T-helper 1 cell treated with Interleukin-12 subunit alpha and Interleukin-12 subunit beta and Interleukin-4 antibody, amounts not matched to agents 30 μg/mL and 1 μg/mL, for 36 hours (primary cell): ENCODE results near the gene UBAC1.

Experiments
- H3K27ac Mint-ChIP-seq: one replicate; pipeline ENCODE4 v1.8.0; 2021; ENCODE audit warnings: mild to moderate bottlenecking, mixed read lengths
- H3K27me3 Mint-ChIP-seq: one replicate; pipeline ENCODE4 v1.8.0; 2021; ENCODE audit warnings: low read depth, mixed read lengths
- H3K36me3 Mint-ChIP-seq: one replicate; pipeline ENCODE4 v1.8.0; 2021; ENCODE audit warnings: low read depth, mixed read lengths
- H3K4me1 Mint-ChIP-seq: one replicate; pipeline ENCODE4 v1.8.0; 2021; ENCODE audit warnings: low read depth, mixed read lengths
- H3K4me3 Mint-ChIP-seq: one replicate; pipeline ENCODE4 v1.8.0; 2021; ENCODE audit warnings: mild to moderate bottlenecking, moderate library complexity, mixed read lengths
- H3K9me3 Mint-ChIP-seq: one replicate; pipeline ENCODE4 v1.8.0; 2021; ENCODE audit warnings: mixed read lengths

The UBAC1 gene

GRCh38 chr9:135988493-135988892, 27.3 kb upstream of the UBAC1 start:
- Mint-ChIP-seq H3K4me1 (peaks cover 2% of the 10 kb centered on the region), H3K27me3 (no peaks in the 10 kb centered on the region), H3K36me3 (no peaks in the 10 kb centered on the region), H3K27ac (no peak overlapping the region), H3K9me3 (no peaks in the 10 kb centered on the region), H3K4me3 (no peak overlapping the region)

DNA sequence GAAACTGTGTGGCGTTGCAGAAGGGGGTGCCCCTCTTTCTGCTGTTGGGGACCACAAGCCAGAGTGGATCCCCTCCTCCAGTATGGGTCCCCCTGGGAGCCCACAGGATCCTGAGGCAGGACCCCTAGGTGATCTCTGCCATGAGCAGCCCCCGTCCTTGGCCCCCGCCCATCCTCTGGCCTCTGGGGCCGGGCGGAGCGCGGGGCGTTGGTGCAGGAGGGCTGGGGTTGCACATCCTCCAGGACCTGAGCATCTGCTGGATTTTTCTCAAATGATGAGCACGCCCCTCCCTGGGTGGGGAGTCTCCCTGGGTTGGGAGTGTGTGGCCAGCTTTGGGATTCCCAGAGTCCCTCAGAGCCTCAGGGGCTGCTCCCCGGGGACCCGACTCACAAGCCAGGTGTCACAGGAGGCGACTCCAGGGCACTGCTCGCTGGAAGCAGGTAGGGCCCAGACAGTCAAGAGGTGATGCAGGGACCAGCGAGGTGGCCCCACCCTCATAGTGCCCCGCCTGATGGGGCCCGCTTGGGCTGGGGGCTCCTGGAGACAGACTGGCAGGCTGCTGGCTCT, 26.7 kb upstream of the UBAC1 start:
- no peaks in the 10 kb centered on the region for H3K27me3 Mint-ChIP-seq
- H3K36me3 Mint-ChIP-seq: no peaks in the 10 kb centered on the region
- H3K4me3 Mint-ChIP-seq: no peak overlapping the region
- H3K4me1 Mint-ChIP-seq: peaks cover 2% of the 10 kb centered on the region
- no peaks in the 10 kb centered on the region for H3K9me3 Mint-ChIP-seq
- H3K27ac Mint-ChIP-seq: no peak overlapping the region

DNA sequence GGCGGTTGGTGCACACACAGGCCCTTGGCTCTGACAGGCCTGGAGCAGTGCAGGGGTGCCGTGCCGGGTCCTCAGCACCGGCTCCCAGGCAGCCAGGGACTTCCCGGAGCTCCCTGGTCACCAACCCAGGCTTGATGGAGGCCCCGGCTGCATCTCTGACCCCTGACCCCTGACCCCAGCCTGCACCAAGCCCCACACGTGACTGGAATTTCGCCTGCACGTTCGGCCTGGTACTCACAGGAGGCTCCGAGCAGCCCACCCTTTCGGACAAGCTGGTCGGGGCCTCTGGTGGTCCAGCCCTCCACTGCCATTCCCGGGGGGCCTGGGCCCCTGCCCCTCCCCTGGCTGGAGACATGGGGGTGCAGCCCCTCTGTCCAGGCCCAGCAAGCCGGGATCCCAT, 25.4 kb upstream of the UBAC1 start:
- Mint-ChIP-seq H3K27ac (no peak overlapping the region), H3K4me3 (no peak overlapping the region), H3K36me3 (no peaks in the 10 kb centered on the region), H3K4me1 (no peaks in the 10 kb centered on the region), H3K27me3 (no peaks in the 10 kb centered on the region), H3K9me3 (no peaks in the 10 kb centered on the region)

DNA sequence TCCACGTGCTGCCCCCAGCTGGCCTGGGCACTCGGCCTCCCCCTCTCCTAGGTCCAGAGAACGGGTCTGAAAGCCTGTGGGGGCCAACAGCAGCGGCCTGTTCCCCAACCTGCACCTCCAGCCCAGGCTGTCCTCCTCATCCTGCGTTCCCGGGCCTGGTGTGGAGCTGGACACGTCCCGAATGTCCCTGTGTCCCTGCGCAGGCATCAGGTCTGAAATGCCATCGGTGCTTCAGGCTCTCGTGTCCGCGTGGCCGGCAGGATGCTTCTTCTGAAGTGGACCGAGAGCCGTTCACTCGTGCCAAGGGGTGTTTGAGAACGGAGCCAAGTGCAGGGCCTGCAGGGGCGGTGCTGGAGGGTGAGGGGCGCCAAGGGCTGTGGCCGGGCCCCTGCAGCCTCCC, 24.7 kb upstream of the UBAC1 start:
- no peaks in the 10 kb centered on the region for H3K27me3 Mint-ChIP-seq
- H3K36me3 Mint-ChIP-seq: no peaks in the 10 kb centered on the region
- no peak overlapping the region for H3K4me3 Mint-ChIP-seq
- no peaks in the 10 kb centered on the region for H3K9me3 Mint-ChIP-seq
- H3K27ac Mint-ChIP-seq: no peak overlapping the region
- H3K4me1 Mint-ChIP-seq: no peaks in the 10 kb centered on the region

DNA sequence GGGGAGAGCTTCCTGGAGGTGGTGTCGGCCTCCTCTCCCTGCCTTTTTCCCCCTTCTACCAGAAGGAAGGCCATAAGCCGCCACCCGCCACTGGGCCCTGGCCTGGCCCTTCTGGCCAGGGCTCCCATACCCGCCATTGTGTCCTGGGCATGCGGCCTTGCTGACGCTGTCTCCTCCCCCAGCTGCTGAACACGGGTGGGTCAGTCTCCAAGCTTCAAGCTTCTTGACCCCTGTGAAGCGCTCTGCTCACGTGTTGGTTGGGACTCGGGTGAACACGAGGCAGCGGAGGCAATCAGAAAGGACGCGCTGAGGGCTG, 24.2 kb upstream of the UBAC1 start:
- Mint-ChIP-seq H3K4me1 (no peaks in the 10 kb centered on the region), H3K9me3 (no peaks in the 10 kb centered on the region), H3K4me3 (no peak overlapping the region), H3K27me3 (no peaks in the 10 kb centered on the region), H3K36me3 (no peaks in the 10 kb centered on the region), H3K27ac (no peak overlapping the region)

GRCh38 chr9:135984072-135984710, 23.0 kb upstream of the UBAC1 start:
- Mint-ChIP-seq H3K27ac (no peak overlapping the region), H3K27me3 (no peaks in the 10 kb centered on the region), H3K36me3 (no peaks in the 10 kb centered on the region), H3K4me1 (peaks cover 1% of the 10 kb centered on the region), H3K9me3 (no peaks in the 10 kb centered on the region), H3K4me3 (no peak overlapping the region)

GRCh38 chr9:135983208-135984071, 22.3 kb upstream of the UBAC1 start:
- no peaks in the 10 kb centered on the region for H3K9me3 Mint-ChIP-seq
- no peaks in the 10 kb centered on the region for H3K36me3 Mint-ChIP-seq
- no peak overlapping the region for H3K4me3 Mint-ChIP-seq
- no peak overlapping the region for H3K27ac Mint-ChIP-seq
- no peaks in the 10 kb centered on the region for H3K27me3 Mint-ChIP-seq
- peaks cover 6% of the 10 kb centered on the region for H3K4me1 Mint-ChIP-seq

GRCh38 chr9:135982499-135983207, 21.5 kb upstream of the UBAC1 start:
- Mint-ChIP-seq H3K27me3 (no peaks in the 10 kb centered on the region), H3K4me1 (peaks cover 6% of the 10 kb centered on the region), H3K27ac (no peak overlapping the region), H3K9me3 (no peaks in the 10 kb centered on the region), H3K36me3 (no peaks in the 10 kb centered on the region), H3K4me3 (no peak overlapping the region)

DNA sequence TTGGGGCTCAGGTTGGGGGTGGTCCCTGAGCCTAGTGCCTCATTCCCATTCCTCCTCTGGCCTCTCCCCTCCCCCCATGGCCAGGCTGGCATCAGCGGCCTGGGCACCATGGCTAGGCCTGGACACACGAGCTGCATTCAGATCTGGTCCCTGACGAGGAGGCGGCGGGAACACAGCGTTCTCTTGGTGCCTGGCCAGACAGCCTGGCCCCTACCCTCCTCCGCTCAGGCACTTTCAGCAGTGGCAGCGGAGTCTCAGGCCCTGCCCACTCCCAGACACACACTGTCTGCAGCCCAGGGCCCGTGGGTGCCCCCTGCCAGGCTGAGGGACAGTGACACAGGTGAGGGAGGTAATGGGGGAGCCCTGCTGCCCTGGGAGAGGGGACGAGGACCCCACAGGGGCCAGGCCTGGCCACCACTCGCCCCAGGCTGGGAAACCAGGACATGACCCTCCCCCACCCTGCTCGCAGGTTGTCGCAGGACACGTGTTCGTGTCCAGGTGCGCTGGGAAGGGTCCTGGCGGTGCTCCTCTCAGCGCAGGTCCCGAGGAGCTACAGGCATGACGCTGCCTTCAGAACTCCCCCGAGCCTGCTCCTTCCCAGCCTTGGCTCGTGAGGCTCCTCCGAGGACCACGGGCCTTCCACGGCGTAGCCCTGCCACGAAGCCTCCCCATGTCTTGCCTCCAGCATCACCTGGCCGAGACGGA, 19.9 kb upstream of the UBAC1 start:
- no peaks in the 10 kb centered on the region for H3K9me3 Mint-ChIP-seq
- no peak overlapping the region for H3K27ac Mint-ChIP-seq
- H3K36me3 Mint-ChIP-seq: no peaks in the 10 kb centered on the region
- peaks cover 6% of the 10 kb centered on the region for H3K4me1 Mint-ChIP-seq
- H3K4me3 Mint-ChIP-seq: no peak overlapping the region
- no peaks in the 10 kb centered on the region for H3K27me3 Mint-ChIP-seq

DNA sequence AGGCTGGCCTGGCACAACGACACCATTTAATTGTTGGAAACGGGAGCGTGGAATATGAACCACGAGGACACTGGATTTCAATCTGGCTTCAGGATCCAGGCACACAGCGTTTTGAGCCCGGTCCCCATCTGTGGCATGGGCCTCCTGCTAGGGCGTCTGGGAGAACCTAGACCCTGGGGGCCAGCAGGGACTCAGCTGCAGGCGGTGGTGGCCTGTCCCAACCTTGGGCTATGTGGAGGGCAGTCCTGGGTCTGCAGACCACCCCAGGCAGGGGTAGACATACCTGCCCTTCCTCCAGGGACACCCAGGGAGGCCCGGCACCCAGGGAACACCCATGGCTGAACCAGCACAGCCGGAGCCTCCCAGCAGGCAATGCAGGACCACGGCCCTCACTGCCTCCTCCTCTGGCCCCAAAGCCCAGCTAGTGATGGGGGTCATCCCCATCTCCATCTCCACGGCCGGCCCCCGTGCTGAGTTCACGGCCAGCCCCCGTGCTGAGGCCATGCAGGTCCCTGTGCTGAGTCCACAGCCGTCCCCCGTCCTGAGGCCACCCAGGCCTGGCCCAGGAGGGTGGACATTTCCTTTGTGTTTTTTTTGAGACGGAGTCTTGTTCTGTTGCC, 18.5 kb upstream of the UBAC1 start:
- Mint-ChIP-seq H3K27ac (no peak overlapping the region), H3K36me3 (no peaks in the 10 kb centered on the region), H3K27me3 (no peaks in the 10 kb centered on the region), H3K4me3 (no peak overlapping the region), H3K9me3 (no peaks in the 10 kb centered on the region), H3K4me1 (peaks cover 6% of the 10 kb centered on the region)

GRCh38 chr9:135978642-135979546, 17.7 kb upstream of the UBAC1 start:
- Mint-ChIP-seq H3K4me1 (peaks cover 6% of the 10 kb centered on the region), H3K27ac (peak overlapping the region; percentile 26), H3K9me3 (no peaks in the 10 kb centered on the region), H3K4me3 (no peak overlapping the region), H3K36me3 (no peaks in the 10 kb centered on the region), H3K27me3 (no peaks in the 10 kb centered on the region)

DNA sequence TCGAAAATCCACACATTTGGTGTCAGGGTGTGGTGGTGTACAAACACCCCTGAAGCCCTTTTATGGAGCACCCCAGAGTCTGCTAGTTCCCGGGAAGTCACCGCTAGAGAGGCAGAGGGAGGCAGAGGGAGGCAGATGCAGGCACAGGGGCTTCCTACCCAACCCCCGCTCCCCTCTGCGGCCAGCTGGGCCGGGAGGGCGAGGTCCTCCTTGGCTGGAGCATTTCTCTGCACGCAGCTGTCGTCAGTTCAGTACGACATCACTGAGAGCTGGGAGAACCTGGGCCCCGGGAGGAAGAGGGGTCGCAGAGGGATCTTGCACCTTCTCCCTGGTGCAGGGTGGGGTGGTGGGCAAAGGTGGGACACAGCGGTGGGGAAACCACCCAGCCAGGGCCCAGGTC, 15.8 kb upstream of the UBAC1 start:
- no peaks in the 10 kb centered on the region for H3K27me3 Mint-ChIP-seq
- H3K4me1 Mint-ChIP-seq: peaks cover 6% of the 10 kb centered on the region
- no peak overlapping the region for H3K27ac Mint-ChIP-seq
- no peaks in the 10 kb centered on the region for H3K9me3 Mint-ChIP-seq
- H3K36me3 Mint-ChIP-seq: no peaks in the 10 kb centered on the region
- H3K4me3 Mint-ChIP-seq: no peak overlapping the region

GRCh38 chr9:135976531-135976930, 15.4 kb upstream of the UBAC1 start:
- no peaks in the 10 kb centered on the region for H3K27me3 Mint-ChIP-seq
- H3K36me3 Mint-ChIP-seq: no peaks in the 10 kb centered on the region
- no peak overlapping the region for H3K4me3 Mint-ChIP-seq
- H3K4me1 Mint-ChIP-seq: peaks cover 6% of the 10 kb centered on the region
- no peaks in the 10 kb centered on the region for H3K9me3 Mint-ChIP-seq
- H3K27ac Mint-ChIP-seq: no peak overlapping the region
